Coronary artery (tissue), 2 donors: ENCODE measurements around the gene GSC2.

ENCODE experiments used
- DNase-seq: peaks from one replicate; pipeline ENCODE4 v3.0.0-alpha.2; 2017; ENCODE audit warnings: low spot score
- H3K27ac ChIP-seq, 2 donors: fragments of 200-600 bp; sonication (generic); one replicate each; pipeline ENCODE4 v1.5.1; 2016 to 2019
- H3K4me3 ChIP-seq: fragments of 200-600 bp; sonication (generic); 2 replicates; pipeline ENCODE4 v1.5.1; 2016; ENCODE audit warnings: mild to moderate bottlenecking, moderate library complexity
- TF ChIP-seq, protein P1 (sequence below): fragments of 200-600 bp; sonication (generic); IDR thresholded peaks from one replicate; pipeline ENCODE4 v1.5.1; 2019; ENCODE audit warnings: antibody characterized with exemption

Gene GSC2

DNA sequence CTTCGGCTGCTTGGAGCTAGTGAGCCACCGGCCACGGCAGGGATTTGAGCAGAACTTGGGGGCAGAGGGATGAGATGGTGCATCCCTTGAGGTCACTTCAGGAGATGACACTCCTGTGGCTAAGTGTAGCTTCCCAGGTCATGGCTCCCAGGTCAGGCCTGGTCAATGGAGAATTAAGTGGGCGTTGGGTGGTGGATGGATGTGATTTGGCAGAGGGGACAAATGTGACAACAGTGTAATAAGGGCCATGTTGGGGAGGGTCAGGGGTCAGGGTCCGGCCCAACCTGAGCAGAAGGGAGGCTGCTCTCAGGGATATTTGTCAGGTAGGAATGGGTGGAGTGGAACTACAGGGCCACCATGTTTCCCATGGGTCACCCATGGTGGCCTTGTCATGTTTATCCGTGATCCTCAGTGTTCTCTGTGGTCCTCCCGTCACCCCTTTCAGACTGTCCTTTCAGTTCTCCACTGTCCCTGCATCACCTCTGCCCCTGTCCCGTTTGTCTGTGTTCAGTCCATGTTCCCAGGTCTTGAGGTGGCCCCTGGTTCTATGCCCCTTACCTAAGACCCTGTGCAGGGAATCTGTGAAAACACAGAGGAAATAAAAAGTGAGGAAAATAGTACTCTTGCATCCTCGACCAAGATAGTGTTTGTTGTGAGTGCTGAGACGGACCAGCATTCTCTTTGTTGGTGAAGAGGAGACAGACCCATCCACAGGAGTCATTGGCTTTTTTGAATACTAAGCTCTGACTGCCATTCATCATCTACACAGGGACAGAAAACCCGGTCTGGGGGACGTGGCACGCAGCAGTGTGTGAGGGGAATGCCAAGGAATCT, 22.3 kb upstream of the GSC2 start:
- DNase-seq: no peak
- TF ChIP-seq, protein P1, sequence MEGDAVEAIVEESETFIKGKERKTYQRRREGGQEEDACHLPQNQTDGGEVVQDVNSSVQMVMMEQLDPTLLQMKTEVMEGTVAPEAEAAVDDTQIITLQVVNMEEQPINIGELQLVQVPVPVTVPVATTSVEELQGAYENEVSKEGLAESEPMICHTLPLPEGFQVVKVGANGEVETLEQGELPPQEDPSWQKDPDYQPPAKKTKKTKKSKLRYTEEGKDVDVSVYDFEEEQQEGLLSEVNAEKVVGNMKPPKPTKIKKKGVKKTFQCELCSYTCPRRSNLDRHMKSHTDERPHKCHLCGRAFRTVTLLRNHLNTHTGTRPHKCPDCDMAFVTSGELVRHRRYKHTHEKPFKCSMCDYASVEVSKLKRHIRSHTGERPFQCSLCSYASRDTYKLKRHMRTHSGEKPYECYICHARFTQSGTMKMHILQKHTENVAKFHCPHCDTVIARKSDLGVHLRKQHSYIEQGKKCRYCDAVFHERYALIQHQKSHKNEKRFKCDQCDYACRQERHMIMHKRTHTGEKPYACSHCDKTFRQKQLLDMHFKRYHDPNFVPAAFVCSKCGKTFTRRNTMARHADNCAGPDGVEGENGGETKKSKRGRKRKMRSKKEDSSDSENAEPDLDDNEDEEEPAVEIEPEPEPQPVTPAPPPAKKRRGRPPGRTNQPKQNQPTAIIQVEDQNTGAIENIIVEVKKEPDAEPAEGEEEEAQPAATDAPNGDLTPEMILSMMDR: no peak

DNA sequence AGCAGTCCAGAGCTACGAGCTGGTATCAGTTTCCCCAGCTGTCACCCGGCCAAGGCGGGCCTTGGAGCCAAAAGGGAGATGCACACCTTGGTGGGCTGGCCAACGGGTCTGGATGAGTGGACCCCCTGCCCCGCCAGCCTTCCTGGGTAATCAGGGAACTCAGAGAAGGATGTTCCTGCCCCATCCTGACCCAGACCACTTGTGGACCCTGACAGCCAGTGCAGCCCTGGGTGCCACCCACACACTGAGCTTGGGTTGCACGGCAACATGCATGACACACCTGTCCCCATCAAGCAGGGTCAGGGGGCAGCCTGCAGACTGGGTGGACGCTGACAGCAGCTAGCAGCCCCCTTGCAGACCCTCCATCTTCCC, 19.8 kb upstream of the GSC2 start:
- H3K4me3 ChIP-seq: peak overlapping the region; percentile 64
- peak; percentile 75 for DNase-seq
- TF ChIP-seq, protein P1: no peak
- H3K27ac ChIP-seq: no peak overlapping the region

More for the DNA sequence above, 22.3 kb upstream of the GSC2 start:
- Histone ChIP-seq H3K4me3 (peak overlapping the region; percentile 96), H3K27ac (peak overlapping the region; percentile 87 to 91)

DNA sequence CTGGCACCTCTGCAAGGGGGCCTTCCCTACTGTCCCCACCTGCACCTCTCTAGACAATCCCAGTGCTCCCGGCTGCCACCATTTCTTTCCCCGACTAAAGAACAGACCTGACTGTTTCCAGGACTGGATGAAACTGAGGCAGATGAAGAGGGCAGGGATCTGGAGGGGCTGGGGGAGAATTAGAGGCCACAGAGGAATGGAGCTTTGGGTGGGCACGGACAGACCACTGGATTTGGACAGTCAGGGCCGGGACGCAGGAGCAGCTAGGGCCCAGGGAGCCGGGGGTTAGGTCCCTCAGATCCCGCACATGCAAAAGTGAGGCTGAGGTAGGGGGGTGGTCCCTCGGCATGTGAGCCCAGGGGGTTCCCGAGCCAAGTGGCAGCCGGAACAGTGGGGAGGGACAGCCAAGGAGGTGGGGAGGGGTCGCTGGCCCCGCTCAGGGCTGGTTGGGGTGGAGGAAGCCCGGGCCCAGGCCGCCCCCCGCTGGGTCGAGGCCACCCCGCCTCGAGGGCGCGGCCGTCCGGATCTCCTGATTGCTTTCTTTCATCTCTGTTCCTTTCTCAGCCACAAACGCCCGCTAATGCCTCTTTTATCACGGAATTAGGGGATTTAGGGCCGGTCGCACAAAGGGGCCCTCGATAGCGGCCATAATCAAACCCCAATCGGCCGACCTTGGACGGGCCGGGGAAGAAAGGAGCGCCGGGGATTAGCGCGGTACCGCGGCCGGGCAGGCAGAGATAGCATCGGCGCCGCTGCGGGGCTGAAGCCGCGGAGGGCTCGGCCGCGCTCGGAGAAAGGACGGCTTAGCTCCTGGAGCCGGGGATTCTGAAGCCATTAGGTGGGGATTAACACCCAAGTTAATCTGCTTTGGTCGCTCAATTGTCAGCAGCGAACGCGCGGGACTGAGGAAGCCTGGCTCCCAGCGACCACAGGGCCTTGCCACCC, 19.2 kb upstream of the GSC2 start:
- Histone ChIP-seq H3K27ac (no peak overlapping the region), H3K4me3 (peak overlapping the region; percentile 64)
- TF ChIP-seq, protein P1: no peak
- DNase-seq: peak; percentile 70

DNA sequence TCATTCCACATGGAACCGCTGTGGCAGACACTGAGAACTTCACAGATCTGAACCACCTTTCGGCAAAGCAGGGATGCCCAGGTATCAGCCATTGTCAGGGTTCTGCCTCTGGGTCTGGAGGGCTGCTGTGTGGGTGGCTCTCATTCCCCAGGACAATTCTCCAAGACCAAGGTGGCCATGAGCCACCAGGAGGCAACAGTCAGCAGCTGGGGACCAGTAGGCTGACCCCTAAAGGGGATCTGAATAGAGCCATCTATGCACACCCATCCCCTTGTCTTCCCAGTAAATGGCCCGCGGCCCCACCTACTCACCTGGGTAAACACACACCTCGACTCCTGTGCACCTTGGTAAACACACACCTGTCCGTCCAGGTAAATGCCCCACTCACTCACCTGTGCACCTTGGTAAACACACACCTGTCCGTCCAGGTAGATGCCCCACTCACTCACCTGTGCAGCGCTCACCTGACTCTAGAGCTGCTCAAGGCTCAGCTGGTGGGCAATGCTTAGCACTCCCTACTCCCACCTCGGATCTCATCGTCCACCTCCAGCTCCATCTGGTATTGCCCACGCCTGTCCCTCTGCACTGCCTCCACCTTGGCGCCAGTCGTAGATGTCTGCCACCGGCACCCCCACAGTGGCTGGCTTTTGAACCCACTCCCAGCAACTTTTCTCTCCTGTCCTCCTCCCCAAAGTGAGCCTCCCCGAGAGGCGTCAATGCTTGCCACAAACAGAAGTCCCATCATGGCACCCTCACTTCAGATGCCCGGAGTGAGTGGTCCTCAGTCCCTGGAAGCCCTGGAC, 18.2 kb upstream of the GSC2 start:
- H3K27ac ChIP-seq: no peak overlapping the region
- H3K4me3 ChIP-seq: no peak overlapping the region
- TF ChIP-seq, protein P1: no peak
- DNase-seq: peak; percentile 67

DNA sequence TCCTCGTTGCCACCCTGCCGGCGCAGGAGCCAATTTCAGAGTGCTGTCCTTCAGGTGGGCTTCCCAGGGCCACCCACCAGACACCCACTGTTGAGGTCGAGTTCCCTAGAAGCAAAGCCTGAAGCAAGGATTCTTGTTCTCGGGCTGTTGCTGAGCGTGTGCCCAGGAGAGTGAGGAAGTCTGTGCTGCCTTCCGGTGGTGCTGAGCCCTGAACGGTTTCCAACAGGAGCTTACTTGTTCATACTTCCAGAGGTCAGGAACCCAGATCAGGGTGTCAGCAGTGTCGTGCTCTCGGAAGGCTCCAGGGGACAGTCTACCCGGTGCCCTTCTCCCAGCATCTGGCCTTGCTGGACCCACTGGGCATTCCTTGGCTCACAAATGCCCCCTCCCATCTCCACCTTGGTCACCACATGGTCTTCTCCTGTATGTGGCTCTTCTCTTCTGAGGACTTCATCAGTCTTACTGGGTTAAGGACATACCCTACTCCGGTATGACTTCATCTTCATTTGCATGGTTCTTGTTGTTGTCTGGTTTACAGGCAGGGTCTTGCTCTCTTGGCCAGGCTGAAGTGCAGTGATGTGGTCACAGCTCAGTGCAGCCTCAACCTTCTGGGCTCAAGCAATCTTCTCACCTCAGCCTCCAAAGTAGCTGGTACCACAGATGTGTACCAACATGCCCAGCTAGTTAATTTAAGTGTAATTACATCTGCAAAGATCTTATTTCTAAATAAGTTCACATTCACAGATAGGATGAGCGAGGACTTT, 17.2 kb upstream of the GSC2 start:
- TF ChIP-seq, protein P1: no peak
- peak; percentile 69 for DNase-seq
- Histone ChIP-seq H3K4me3 (no peak overlapping the region), H3K27ac (no peak overlapping the region)

DNA sequence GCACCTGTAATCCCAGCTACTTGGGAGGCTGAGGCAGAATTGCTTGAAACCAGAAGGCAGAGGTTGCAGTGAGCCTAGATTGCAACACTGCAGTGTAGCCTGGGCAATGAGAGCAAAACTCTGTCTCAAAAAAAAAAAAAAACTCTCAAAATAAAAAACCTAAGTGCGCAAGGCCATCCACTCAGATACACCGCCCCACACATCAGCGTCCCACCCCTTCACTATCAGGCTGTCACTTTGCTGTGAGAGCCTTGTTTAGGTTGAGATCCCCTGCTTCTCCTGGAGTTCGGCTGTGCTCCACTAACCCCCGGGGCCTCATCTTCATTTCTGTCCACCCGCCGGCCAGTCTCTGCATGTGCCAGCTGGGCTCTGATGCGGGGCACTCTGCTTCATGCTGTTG, 16.3 kb upstream of the GSC2 start:
- H3K4me3 ChIP-seq: no peak overlapping the region
- no peak overlapping the region for H3K27ac ChIP-seq
- TF ChIP-seq, protein P1: no peak
- DNase-seq: no peak
